HG02588 (cell line): Measurements from ENCODE around the gene SPRR2A.
"Not testable (repeated sequence)": the region's sequence is repeated elsewhere in the genome, so short reads cannot be mapped to it uniquely, and the experiment has no call there.

ENCODE experiments used
- ATAC-seq: cut with Tn5 transposase; IDR thresholded peaks from one replicate; pipeline ENCODE4 v1.9.1; 2021; ENCODE audit warnings: mild to moderate bottlenecking, moderate library complexity; ENCODE audit not compliant: unreplicated experiment

Gene SPRR2A

GRCh38 chr1:153057375-153057774 lies at the start of gene SPRR2A:
TSS of gene SPRR2A (minus strand) at chr1:153057512. CDS start at chr1:153056735, 777 bp downstream.
- no peak for ATAC-seq

DNA sequence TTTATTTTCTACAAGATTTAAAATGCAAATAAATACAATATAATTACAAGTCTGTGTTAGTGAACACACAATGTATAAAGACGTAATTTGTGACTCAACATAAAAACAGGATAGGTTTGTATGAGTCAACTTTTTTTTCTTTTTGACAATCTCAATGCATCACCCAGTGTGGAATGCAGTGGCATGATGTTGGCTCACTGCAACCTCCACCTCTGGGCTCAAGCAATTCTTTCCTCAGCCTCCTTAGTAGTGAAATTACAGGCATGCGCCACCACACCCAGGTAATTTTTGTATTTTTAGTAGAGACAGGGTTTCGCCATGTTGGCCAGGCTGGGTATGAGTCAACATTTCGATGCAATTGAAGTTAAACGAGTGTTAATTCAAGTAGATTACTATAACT lies 42.9 kb upstream of the SPRR2A start:
- ATAC-seq: no peak

- no peak for ATAC-seq
Observed at GRCh38 chr1:153099461-153100045, 42.2 kb upstream of the SPRR2A start.

- no peak for ATAC-seq
Observed at GRCh38 chr1:153095764-153096163, 38.5 kb upstream of the SPRR2A start.

DNA sequence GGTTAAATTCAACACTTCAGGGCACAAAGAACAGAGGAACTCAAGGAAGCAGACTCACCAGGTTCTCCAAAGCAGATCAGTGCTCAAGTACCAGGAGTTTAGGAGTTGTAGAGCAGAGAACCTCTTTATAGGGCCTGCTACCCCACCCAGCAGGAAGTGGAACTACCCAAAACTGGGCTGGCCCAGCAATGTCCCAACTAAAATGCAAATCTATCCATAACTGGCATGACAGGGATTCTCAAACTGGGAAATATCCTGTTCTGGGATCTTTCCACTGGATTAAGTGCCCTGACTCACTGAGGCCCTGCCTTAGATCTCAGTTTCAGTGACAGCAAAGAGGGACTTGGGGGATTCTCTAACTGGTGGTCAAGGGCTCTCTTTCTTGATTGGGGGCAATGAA lies 37.1 kb upstream of the SPRR2A start, which contains the start of gene SPRR2E:
Gene SPRR2E (minus strand): TSS at position 101 of the 400 bp plus-strand sequence. CDS start 775 bp downstream, outside the sequence.
- no peak for ATAC-seq

DNA sequence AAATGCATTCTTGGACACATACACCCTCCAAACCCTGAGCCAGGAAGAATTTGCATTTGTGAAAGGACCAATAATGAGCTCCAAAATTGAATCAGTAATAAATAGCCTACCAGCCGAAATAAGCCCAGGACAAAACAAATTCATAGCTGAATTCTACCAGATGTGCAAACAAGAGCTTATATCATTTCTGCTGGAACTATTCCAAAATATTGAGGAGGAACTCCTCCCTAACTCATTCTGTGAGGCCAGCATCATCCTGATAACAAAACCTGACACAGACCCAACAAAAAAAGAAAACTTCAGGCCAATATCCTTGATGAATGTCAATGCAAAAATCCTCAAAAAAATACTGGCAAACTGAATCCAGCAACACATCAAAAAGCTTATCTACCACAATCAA lies 30.3 kb upstream of the SPRR2A start:
- ATAC-seq: no peak

DNA sequence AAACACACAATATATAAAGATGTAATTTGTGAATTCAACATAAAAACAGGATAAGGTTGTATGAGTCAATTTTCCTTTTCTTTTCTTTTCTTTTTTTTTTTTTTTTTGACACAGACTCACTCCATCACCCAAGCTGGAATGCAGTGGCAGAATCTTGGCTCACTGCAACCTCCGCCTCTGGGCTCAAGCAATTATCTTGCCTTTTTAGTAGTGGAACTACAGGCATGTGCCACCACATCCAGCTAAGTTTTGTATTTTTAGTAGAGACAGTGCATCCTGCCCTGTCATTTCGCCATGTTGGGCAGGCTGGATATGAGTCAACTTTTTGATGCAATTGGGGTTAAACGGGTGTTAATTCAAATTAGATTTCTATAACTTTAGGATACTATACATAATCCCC lies 24.4 kb upstream of the SPRR2A start:
- ATAC-seq: no peak

DNA sequence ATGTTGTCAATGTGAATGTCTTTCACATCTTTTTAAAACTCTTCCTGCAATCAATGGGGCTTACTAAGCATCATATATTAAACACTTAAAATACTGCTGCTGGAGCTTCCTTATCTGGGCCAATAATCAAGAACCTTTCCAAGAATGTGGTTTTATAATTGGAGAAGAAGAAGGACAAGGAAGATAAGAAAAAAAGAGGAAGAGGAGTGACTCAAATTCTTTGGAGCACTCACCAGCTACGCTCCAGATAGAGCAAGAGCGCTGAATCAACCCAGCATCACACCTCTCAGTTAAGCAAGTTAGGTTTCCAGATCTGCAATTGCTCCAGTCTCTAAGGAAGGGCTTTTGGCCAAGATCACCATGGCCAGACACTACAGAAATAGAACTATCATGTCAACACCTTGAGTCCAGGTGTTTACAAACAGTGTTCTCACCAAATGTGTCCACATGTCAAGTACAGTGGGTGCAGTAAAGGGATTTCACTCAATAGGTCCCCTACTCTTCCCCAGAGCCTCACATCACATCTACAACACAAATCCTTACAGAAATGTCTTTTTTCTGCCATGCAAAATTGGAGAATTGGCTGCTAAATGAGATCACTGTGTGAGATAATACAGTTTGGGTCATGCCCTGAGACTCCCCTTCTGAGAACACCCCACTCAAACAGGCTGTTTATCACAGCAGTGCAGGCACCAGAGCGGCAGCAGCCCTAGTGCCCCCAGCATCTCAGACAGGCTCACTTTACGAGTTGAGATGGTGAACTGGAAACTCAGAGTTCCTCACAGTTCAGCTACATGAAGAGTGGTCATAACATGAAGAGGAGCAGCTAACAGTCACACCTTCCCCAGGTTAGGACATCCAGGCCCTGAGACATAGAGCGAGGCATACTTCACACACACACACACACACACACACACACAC lies 15.8 kb upstream of the SPRR2A start:
- no peak for ATAC-seq

DNA sequence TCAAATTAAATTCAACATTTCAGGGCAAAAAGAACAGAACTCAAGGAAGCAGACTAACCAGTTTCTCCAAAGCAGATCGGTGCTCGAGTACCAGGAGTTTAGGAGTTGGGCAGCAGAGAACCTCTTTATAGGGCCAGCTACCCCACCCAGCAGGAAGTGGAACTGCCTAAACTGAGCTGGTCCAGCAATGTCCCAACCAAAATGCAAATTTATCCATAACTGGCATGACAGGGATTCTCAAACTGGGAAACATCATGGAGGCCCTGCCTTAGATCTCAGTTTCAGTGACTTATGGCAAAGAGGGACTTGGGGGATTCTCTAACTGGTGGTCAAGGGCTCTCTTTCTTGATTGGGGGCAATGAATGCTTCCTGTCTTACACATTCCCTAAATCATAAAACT lies 14.2 kb upstream of the SPRR2A start, which contains the start of gene SPRR2B:
Gene SPRR2B (minus strand): TSS at position 101 of the 400 bp plus-strand sequence. CDS start 772 bp downstream, outside the sequence.
- ATAC-seq: no peak

GRCh38 chr1:153070243-153070642 lies 12.9 kb upstream of the SPRR2A start:
- no peak for ATAC-seq

DNA sequence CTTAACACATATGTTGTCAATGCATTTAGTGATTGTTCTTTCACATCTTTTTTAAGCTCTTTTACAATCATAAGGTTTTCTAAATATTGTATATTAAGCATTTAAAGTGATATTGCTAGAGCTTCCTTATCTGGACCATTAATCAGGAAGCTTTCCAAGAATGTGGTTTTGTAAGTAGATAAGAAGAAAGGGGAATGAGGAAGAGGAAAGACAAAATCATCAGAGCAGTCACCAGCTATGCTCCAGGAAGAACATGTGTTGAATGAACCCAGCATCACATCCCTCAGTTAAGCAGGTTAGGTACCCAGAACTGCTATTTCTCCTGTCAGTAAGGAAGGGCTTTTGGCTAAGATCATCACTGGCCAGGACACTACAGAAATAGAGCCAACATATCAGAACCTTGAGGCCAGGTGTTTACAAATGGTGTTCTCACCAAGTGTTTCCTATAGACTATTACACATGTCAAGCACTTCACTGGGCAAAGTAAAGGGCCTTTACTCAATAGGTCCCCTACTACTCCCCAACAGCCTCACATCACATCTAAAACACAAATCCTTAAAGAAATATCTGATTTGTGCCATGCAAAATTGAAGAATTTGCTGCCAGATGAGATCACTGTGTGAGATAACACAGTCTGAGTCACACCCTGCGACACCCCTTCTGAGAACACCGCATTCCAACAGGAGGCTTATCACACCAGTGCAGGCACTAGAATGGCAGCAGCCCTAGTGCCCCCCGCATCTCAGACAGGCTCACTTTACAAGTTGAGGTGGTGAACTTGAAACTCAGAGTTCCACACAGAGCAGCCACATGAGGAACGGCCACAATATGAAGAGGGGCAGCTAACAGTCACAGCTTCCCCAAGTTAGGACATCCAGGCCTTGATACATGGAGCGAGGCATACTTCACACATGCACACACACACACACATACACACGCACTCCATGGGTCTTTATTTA lies 1.8 kb upstream of the SPRR2A start:
- no peak for ATAC-seq

- no peak for ATAC-seq
Observed at GRCh38 chr1:153058154-153058553, 842 bp upstream of the SPRR2A start.

DNA sequence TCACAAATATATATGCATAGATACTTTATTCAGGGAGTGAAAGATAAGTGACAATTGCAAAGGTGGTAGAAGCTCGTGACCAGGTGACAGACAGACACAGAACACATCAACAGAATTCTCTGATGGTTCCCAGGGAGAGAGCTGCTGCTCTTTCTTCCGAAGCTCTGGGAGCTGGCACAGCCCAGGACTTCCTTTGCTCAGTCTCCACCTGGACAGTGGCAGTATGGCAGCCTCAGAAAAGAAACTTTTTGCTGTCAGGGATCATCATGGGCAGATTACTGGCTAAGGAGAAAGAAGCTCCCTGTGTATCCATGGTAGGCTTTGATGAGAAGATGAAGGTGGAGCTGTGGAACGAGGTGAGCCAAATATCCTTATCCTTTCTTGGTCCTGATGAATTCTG lies 1.2 kb downstream of the SPRR2A start:
- not testable (repeated sequence) for ATAC-seq

- ATAC-seq: no peak
Observed at GRCh38 chr1:153049211-153049610, 8.1 kb downstream of the SPRR2A start.

DNA sequence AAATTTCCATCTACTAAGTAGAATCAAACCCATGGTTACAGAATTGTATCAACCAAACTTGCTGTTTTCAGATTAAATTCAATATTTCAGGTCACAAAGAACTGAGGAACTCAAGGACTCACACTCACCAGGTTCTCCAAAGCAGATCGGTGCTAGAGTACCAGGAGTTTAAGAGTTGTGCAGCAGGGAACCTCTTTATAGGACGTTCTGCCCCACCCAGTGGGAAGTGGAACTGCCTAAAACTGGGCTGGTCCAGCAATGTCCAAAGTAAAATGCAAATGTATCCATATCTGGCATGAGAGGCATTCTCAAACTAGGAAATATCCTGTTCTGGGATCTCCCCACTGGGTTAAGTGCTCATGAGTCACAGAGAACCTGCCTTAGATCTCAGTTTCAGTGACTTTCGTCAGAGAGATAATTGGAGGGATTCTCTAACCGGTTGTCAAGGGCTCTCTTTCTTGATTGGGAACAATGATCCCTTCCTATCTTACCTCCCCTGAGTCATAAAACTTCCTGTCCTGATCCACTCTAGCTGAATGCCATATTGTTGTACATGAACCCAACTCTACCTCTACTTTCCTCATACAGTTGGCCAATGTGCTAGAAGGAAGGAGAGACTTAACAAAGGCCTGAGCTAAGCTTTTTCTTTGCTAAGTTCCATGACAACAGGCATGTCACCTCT lies 16.2 kb downstream of the SPRR2A start, which contains the start of gene SPRR2D:
Gene SPRR2D (minus strand): TSS at position 171 of the 682 bp plus-strand sequence. CDS start 774 bp downstream, outside the sequence.
- no peak for ATAC-seq

DNA sequence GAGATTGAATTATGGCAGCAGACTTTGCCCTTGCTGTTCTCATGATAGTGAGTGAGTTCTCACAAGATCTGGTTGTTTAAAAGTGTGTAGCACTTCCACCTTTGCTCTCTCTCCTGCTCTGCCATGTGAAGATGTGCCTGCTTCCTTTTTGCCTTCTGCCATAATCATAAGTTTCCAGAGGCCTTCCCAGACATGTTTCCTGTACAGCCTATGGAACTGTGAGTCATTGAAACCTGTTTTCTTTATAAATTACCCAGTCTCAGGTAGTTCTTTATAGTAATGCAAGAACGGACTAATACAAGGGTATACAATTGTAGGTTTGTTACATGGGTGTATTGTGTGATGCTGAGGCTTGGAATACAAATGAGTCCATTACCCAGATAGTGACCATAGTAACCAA lies 22.1 kb downstream of the SPRR2A start:
- no peak for ATAC-seq

- ATAC-seq: no peak
Observed at GRCh38 chr1:153032677-153033308, 24.5 kb downstream of the SPRR2A start.

- ATAC-seq: no peak
Observed at GRCh38 chr1:153032073-153032472, 25.2 kb downstream of the SPRR2A start.

DNA sequence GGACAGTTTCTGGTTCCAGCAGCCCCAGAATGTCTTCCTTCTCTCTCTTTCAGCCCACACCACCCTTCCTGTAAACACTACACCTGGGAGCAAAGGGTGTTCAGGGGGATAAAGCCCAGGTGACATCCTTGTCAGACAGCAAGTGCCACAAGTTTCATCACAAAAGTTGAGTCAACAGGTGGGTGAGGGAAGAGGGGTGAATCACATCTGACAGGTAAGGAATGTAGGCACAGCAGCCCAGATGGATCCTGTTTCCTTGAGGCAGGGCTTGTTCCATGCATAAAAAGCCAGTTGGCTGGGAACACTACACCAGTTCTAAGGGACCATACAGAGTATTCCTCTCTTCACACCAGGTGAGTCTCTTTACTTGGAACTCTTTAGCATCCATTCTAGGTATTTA lies 26.4 kb downstream of the SPRR2A start, which contains the start of gene SPRR1B:
Gene SPRR1B (plus strand): TSS at position 309 of the 400 bp plus-strand sequence. CDS start 1,143 bp downstream, outside the sequence.
- no peak for ATAC-seq
